Heart left ventricle (tissue), 13 donors: ENCODE measurements around the gene MEX3B.
"Not testable (repeated sequence)": the region's sequence is repeated elsewhere in the genome, so short reads cannot be mapped to it uniquely, and the experiment has no call there.

Source experiments
- POLR2A ChIP-seq, 2 donors: fragments of 450-650 bp; IDR thresholded peaks; one replicate each; pipeline ENCODE4 v1.6.1; 2017; ENCODE audit warnings: antibody characterized with exemption in 2 of 2, mild to moderate bottlenecking in 2 of 2, moderate library complexity in 2 of 2
- TF ChIP-seq, protein P1 (sequence below), 12 donors: fragments of 200-600 bp; sonication (generic) in 4 of 12; IDR thresholded peaks; one replicate each; pipeline versions ENCODE4 v1.5.0 to v1.8.0; 2018 to 2022; ENCODE audit warnings: antibody characterized with exemption in 12 of 12, mild to moderate bottlenecking in 5 of 12
- donor health status: ischemic (EF 13 %, LVEDD 7.1; RV severe dilation, severe dysfunction).
- donor health status: DM: no; HTN: yes; CAD: no.
- donor health status: DM: no; HTN: no; CAD: no.
- donor health status: ischemic (EF 25% LVEDD 6.9; RV normal size, moderate dysfunction).
- donor health status: ischemic (EF 25% LVEDD 5.7; RV mildly dilated, moderate dysfunction).
- donor health status: ischemic (EF 35%, LVEDD 5.7; RV mildly dilated, moderate dysfunction).
- donor health status: nonischemic (EF 11% LVEDD 7.7; RV severe dilation, severe dysfunction).
- donor health status: DM: yes; HTN: yes; CAD: no.
- donor health status: PGD.
- donor health status: ischemic (EF 29% LVEDD 5.4; RV normal size, mild dysfunction).
- donor health status: nonischemic (EF 23%, LVEDD 6.1; RV moderate dilation, normal function).

DNA sequence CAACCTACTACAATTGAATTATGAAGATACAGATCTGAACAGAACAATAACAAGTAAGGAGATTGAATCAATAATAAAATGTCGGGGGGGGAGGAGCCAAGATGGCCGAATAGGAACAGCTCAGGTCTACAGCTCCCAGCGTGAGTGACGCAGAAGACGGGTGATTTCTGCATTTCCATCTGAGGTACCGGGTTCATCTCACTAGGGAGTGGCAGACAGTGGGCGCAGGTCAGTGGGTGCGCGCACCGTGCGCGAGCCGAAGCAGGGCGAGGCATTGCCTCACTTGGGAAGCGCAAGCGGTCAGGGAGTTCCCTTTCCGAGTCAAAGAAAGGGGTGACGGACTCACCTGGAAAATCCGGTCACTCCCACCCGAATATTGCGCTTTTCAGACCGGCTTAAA, 50.7 kb downstream of the MEX3B start:
- TF ChIP-seq, protein P1, sequence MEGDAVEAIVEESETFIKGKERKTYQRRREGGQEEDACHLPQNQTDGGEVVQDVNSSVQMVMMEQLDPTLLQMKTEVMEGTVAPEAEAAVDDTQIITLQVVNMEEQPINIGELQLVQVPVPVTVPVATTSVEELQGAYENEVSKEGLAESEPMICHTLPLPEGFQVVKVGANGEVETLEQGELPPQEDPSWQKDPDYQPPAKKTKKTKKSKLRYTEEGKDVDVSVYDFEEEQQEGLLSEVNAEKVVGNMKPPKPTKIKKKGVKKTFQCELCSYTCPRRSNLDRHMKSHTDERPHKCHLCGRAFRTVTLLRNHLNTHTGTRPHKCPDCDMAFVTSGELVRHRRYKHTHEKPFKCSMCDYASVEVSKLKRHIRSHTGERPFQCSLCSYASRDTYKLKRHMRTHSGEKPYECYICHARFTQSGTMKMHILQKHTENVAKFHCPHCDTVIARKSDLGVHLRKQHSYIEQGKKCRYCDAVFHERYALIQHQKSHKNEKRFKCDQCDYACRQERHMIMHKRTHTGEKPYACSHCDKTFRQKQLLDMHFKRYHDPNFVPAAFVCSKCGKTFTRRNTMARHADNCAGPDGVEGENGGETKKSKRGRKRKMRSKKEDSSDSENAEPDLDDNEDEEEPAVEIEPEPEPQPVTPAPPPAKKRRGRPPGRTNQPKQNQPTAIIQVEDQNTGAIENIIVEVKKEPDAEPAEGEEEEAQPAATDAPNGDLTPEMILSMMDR (IDR thresholded peaks at IDR 0.05), result not testable (repeated sequence)
- TF ChIP-seq POLR2A (IDR thresholded peaks at IDR 0.05), result not testable (repeated sequence)
